Activated CD4-positive, alpha-beta memory T cell treated with anti-CD3 and anti-CD28 coated beads, Interleukin-2, amount 10 ng/mL, durations not matched to agents 7 days and 5 days (primary cell): Measurements from ENCODE around the gene SPACA4. TPM values are rescaled to one million over a fixed set of nuclear protein-coding genes. Genes with fewer than 3 reads are reported as not detected.

Experiments used
- CTCF ChIA-PET: fragments of 350-600 bp; sonication (Branson Sonifier 250); formaldehyde crosslinking; loops from one replicate; lab custom pipeline; 2021; ENCODE audit warnings: antibody characterized with exemption, inconsistent platforms; lab: Charles Lee
- POLR2A ChIA-PET: fragments of 350-600 bp; sonication (Branson Sonifier 250); formaldehyde crosslinking; loops from one replicate; lab custom pipeline; 2021; ENCODE audit warnings: antibody characterized with exemption; lab: Charles Lee
- DNase-seq: peaks from one replicate; pipeline ENCODE4 v3.0.0-alpha.2; 2020
- H3K27ac Mint-ChIP-seq: one replicate; pipeline ENCODE4 v1.8.0; 2021; ENCODE audit warnings: mild to moderate bottlenecking, mixed read lengths
- H3K27me3 Mint-ChIP-seq: one replicate; pipeline ENCODE4 v1.8.0; 2021; ENCODE audit warnings: mixed read lengths
- H3K36me3 Mint-ChIP-seq: one replicate; pipeline ENCODE4 v1.8.0; 2021; ENCODE audit warnings: low read depth, mixed read lengths
- H3K4me1 Mint-ChIP-seq: one replicate; pipeline ENCODE4 v1.8.0; 2021; ENCODE audit warnings: mixed read lengths
- H3K4me3 Mint-ChIP-seq: one replicate; pipeline ENCODE4 v1.8.0; 2021; ENCODE audit warnings: mild to moderate bottlenecking, mixed read lengths
- H3K9me3 Mint-ChIP-seq: one replicate; pipeline ENCODE4 v1.8.0; 2021; ENCODE audit warnings: mixed read lengths
- total RNA-seq, 2 experiments: library from RNA; stranded (reverse); gene quantifications; one replicate each; pipeline ENCODE4 v1.2.3, GENCODE V29; 2021

Gene SPACA4
- total RNA-seq, 2 experiments from 2014 or later, result not detected

DNA sequence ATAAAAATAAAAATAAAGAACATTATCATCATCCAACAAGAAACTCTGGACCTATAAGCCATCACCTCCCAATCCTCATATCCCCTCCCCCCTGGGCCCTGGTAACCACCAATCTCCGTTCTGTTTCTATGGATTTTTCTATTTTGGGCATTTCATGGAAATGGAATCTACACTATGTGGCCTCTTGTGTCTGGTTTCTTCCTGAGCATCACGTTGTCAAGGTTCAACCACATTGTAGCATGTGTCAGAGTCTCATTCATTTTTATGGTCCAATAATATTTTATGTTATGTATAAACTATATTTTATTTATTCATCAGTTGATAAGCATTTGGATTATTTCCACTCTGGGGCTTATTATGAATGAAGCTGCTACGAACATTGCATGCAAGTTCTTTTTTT, 27.7 kb upstream of the SPACA4 start:
- no peak for DNase-seq
- Mint-ChIP-seq H3K27ac (no peak overlapping the region), H3K36me3 (peaks cover 3% of the 10 kb centered on the region), H3K9me3 (no peaks in the 10 kb centered on the region), H3K4me1 (peaks cover under 1% of the 10 kb centered on the region), H3K27me3 (no peaks in the 10 kb centered on the region), H3K4me3 (no peak overlapping the region)
- CTCF ChIA-PET, result interaction anchor here (0.7 to 1.3 kb wide), 2 partner anchors 67 to 73 kb away, joined by 3 to 4 read pairs; no protein-coding TSS in a partner anchor
- POLR2A ChIA-PET, result no interaction called here

DNA sequence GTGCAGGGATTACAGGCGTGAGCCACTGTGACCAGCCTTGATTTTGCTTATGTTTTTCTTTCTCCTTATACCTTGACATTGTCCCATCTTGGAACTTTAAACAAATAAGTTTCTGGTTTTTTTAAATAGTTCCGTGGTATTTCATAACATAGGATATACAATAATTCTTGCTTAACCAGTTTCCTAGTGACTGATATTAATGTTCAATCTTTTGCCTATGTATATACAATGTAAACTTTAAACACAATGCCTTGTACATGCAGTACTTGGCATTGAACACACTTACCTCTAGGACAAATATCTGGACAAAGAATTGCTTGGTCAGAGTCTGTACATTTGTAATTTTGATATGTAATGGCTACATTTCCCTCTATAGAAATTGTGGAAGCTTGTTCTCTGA, 24.4 kb upstream of the SPACA4 start:
- DNase-seq, result no peak
- ChIA-PET CTCF (interaction anchor here (0.6 to 1.8 kb wide), 2 partner anchors 27 to 76 kb away, joined by 3 to 5 read pairs; no protein-coding TSS in a partner anchor), POLR2A (no interaction called here)
- Mint-ChIP-seq H3K9me3 (no peaks in the 10 kb centered on the region), H3K4me1 (peaks cover 8% of the 10 kb centered on the region), H3K27me3 (no peaks in the 10 kb centered on the region), H3K36me3 (peaks cover 10% of the 10 kb centered on the region), H3K27ac (no peak overlapping the region), H3K4me3 (no peak overlapping the region)

DNA sequence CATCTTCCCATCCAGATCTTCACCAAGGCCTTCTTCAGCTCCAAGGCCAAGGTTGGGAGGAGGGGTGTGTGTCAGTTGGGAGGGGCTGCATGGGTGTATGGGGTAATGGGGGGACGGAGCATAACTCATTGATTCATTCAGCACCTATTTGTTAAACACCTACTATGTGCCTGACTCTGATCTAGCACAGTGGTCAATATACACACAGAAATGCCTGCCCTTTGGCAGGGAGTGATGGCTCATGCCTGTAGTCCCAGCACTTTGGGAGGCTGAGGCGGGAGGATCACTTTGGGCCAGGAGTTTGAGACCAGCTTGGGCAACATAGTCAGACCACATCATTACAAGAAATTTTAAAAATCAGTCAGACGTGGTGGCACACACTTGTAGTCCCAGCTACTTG, 19.2 kb upstream of the SPACA4 start:
- POLR2A ChIA-PET, result interaction anchor here (1.6 kb wide), 1 partner anchor 73 kb away, joined by 4 read pairs; no protein-coding TSS in a partner anchor
- no peaks in the 10 kb centered on the region for H3K27me3 Mint-ChIP-seq
- no peak overlapping the region for H3K27ac Mint-ChIP-seq
- peaks cover 41% of the 10 kb centered on the region for H3K4me1 Mint-ChIP-seq
- no peaks in the 10 kb centered on the region for H3K9me3 Mint-ChIP-seq
- DNase-seq, result no peak
- CTCF ChIA-PET, result interaction anchor here (0.7 to 8.7 kb wide), 6 partner anchors 12 to 253 kb away, joined by 3 to 197 read pairs (median 3); no protein-coding TSS in a partner anchor
- H3K4me3 Mint-ChIP-seq, result peak overlapping the region; percentile 21
- H3K36me3 Mint-ChIP-seq, result peaks cover 15% of the 10 kb centered on the region

DNA sequence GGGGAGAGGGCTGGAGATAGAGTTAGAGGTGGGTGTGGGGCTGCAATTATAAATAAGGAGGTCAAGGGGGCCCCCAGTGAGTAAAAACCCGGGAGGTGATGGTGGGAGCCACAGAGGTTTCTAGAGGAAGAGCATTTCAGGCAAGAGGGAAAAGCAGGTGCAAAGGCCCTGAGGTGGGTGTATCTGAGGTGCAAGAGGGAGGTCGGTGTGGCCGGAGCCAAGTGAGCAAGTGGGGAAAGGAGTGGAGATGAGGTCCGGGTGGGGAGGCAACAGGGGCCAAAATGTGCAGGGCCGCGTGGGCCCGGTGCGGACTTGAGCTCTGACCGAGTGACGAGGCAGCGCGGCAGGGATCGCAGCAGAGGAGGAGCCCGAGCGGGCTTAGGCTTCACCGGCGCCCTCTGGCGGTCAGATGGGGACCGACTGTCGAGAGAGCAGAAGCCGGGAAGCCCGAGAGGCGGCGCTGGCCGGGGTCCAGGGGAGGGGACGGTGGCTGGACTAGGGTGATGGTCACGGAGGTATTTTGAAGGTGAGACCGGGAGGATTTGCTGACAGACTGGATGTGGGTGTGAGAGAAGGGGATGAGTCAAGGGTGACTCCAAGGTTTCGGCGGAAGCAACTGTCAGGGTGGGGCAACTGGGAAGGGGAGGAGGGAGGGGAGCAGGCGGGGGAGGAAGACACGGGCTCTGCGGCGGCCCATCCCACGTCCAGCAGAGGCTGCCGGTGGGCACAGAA, 17.7 kb upstream of the SPACA4 start:
- Mint-ChIP-seq H3K9me3 (no peaks in the 10 kb centered on the region), H3K27me3 (no peaks in the 10 kb centered on the region), H3K36me3 (peaks cover 20% of the 10 kb centered on the region), H3K4me1 (peaks cover 48% of the 10 kb centered on the region), H3K4me3 (peak overlapping the region; percentile 77), H3K27ac (peak overlapping the region; percentile 85)
- ChIA-PET POLR2A (interaction anchor here (0.6 to 1.0 kb wide), 6 partner anchors 20 to 83 kb away, joined by 3 to 5 read pairs (median 3); partner anchors contain the start of genes RPL18 and SPHK2), CTCF (interaction anchor here (0.5 to 8.7 kb wide), 22 partner anchors 11 to 410 kb away, joined by 3 to 197 read pairs (median 4); partner anchors contain the start of genes RPL18, SPHK2, SULT2B1 and SYNGR4)
- DNase-seq, result peak; percentile 91

DNA sequence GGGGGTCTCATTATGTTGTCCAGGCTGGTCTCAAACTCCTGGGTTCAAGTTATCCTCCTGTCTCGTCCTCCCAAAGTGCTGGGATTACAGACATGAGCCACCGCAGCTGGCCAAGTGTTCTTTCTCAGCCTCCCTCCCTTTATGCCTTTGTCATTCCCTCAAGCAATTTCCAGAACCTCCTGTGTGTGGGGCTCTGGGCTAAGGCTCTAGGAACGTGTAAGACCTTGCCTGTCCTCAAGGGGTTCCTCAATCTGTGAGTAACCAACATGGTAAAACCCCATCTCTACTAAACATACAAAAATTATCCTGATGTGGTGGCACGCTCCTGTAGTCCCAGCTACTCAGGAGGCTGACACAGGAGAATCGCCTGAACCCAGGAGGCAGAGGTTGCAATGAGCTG, 15.5 kb upstream of the SPACA4 start:
- H3K27ac Mint-ChIP-seq, result peak overlapping the region; percentile 42
- peaks cover 25% of the 10 kb centered on the region for H3K36me3 Mint-ChIP-seq
- H3K4me1 Mint-ChIP-seq, result peaks cover 58% of the 10 kb centered on the region
- no peak for DNase-seq
- H3K27me3 Mint-ChIP-seq, result no peaks in the 10 kb centered on the region
- no peaks in the 10 kb centered on the region for H3K9me3 Mint-ChIP-seq
- POLR2A ChIA-PET, result interaction anchor here (0.8 kb wide), 1 partner anchor 28 kb away, joined by 3 read pairs; the partner anchor contains the start of genes RPL18 and SPHK2
- CTCF ChIA-PET, result interaction anchor here (8.7 kb wide), 1 partner anchor 84 kb away, joined by 197 read pairs; no protein-coding TSS in a partner anchor
- no peak overlapping the region for H3K4me3 Mint-ChIP-seq

DNA sequence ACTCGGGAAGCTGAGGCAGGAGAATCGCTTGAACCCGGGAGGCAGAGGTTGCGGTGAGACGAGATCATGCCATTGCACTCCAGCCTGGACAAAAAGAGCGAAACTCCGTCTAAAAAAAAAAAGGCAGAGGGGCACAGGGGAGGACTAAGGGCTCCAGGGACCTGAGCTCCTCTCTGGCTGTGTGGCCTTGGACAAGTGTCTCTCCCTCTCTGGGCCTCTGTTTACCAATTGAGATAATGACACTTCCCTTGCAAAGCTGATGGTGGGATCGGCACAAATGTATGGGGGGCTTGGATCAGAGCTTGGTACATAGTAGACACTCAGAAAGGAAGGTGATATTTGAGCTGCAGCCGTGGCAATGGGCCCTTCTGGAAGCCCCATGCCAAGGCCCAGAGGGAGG, 11.4 kb upstream of the SPACA4 start:
- no peaks in the 10 kb centered on the region for H3K9me3 Mint-ChIP-seq
- H3K27ac Mint-ChIP-seq, result peak overlapping the region; percentile 85
- no peak for DNase-seq
- ChIA-PET CTCF (interaction anchor here (1.3 to 1.7 kb wide), 3 partner anchors 11 to 89 kb away, joined by 4 to 9 read pairs (median 5); no protein-coding TSS in a partner anchor), POLR2A (interaction anchor here (1.0 kb wide), 1 partner anchor 21 kb away, joined by 3 read pairs; no protein-coding TSS in a partner anchor)
- peak overlapping the region; percentile 74 for H3K4me3 Mint-ChIP-seq
- no peaks in the 10 kb centered on the region for H3K27me3 Mint-ChIP-seq
- peaks cover 21% of the 10 kb centered on the region for H3K36me3 Mint-ChIP-seq
- H3K4me1 Mint-ChIP-seq, result peaks cover 53% of the 10 kb centered on the region

DNA sequence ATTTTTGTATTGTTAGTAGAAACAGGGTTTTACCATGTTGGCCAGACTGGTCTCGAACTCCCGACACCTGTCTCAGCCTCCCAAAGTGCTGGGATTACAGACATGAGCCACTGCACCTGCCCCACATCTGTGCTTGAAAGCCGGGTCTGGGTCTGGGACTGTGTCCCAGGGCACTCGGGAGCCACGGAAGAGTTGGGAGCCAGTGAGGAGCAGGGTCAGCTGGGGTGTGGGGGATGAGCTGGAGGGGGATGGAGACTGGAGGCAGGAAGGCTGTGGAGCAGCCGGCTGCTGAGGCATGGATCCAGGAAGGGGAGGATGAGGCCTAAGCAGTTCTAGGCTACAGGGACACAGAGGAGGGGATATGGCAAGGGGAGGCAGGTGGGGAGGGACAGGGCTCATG, 10.7 kb upstream of the SPACA4 start:
- no peaks in the 10 kb centered on the region for H3K27me3 Mint-ChIP-seq
- ChIA-PET POLR2A (no interaction called here), CTCF (interaction anchor here (1.3 to 1.7 kb wide), 3 partner anchors 11 to 90 kb away, joined by 4 to 9 read pairs (median 5); no protein-coding TSS in a partner anchor)
- H3K36me3 Mint-ChIP-seq, result peaks cover 21% of the 10 kb centered on the region
- no peaks in the 10 kb centered on the region for H3K9me3 Mint-ChIP-seq
- H3K27ac Mint-ChIP-seq, result peak overlapping the region; percentile 85
- no peak for DNase-seq
- peaks cover 49% of the 10 kb centered on the region for H3K4me1 Mint-ChIP-seq
- H3K4me3 Mint-ChIP-seq, result peak overlapping the region; percentile 74

DNA sequence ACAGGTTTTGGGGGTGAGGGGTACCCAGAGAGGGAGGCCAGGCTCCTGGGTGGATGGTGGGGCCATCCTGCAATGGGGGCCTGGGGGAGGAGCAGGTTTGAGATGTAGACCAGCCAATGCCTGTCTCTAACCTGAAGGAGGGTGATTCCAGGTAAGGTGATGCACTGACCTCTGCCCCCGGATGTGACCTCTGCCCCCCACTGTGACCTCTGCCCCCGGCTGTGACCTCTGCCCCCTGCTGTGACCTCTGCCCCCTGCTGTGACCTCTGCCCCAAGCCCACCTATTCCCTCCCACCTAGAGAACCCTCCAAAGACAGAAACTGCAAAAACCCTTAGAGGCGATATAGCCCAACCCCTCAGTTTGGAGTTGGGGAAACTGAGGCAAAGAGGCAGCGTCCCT, 10.3 kb upstream of the SPACA4 start:
- ChIA-PET CTCF (no interaction called here), POLR2A (interaction anchor here (1.0 to 1.1 kb wide), 2 partner anchors 10 to 14 kb away, joined by 4 read pairs; no protein-coding TSS in a partner anchor)
- no peak for DNase-seq
- Mint-ChIP-seq H3K4me1 (peaks cover 45% of the 10 kb centered on the region), H3K9me3 (no peaks in the 10 kb centered on the region), H3K27me3 (no peaks in the 10 kb centered on the region), H3K36me3 (peaks cover 21% of the 10 kb centered on the region), H3K4me3 (peak overlapping the region; percentile 74), H3K27ac (peak overlapping the region; percentile 85)

DNA sequence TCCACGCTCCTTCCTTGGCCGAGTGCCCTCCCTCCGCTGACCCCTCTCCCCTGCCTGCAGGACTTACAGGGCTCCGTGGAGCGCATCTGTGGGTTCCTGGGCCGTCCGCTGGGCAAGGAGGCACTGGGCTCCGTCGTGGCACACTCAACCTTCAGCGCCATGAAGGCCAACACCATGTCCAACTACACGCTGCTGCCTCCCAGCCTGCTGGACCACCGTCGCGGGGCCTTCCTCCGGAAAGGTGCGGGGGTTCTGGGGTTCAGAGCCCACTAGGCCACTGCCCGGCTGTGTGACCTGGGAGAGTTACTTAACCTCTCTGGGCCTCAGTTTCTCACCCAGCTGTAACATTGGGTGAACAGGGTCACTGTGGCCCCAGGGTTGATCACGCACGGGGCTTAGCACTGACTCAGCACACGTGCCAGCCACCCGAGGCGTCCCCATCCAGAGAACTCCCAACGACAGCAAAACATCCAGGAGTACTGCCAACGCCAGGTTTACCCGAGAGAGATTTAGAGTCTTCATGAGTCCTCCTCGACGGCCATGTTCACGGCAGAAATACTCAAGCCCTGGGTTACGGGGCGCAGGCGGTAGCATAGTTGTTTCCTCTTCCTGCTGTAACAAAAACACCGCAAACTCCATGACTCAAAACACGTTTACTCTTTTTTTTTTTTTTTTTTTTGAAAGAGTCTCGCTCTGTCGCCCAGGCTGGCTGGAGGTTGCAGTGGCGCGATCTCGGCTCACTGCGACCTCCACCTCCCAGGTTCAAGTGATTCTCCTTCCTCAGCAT, 9.7 kb upstream of the SPACA4 start:
- Mint-ChIP-seq H3K4me1 (peaks cover 39% of the 10 kb centered on the region), H3K36me3 (peaks cover 21% of the 10 kb centered on the region), H3K9me3 (no peaks in the 10 kb centered on the region)

DNA sequence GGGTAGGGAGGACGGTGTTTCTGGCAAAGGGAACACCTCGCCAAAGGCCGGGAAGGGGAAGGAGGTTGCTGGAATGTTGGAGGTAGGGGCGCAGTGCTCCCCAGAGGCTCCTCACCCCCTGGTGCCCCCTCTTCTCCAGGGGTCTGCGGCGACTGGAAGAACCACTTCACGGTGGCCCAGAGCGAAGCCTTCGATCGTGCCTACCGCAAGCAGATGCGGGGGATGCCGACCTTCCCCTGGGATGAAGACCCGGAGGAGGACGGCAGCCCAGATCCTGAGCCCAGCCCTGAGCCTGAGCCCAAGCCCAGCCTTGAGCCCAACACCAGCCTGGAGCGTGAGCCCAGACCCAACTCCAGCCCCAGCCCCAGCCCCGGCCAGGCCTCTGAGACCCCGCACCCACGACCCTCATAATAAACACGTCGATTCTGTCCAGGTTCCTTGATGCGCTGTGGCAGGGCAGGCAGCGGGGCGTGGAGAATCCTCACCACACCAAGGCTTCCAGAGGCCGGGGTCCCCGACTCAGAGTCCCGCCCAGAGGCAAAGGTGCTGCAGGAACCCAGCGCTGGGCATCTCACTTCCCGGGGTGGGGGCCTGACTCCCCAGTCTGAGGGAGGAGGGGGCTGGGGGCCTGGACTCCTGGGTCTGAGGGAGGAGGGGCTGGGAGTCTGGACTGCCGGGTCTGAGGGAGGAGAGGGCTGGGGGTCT, 7.4 kb upstream of the SPACA4 start:
- Mint-ChIP-seq H3K9me3 (no peaks in the 10 kb centered on the region), H3K4me3 (peak overlapping the region; percentile 21), H3K4me1 (peaks cover 29% of the 10 kb centered on the region), H3K27me3 (no peaks in the 10 kb centered on the region), H3K27ac (no peak overlapping the region), H3K36me3 (peaks cover 16% of the 10 kb centered on the region)
- CTCF ChIA-PET, result no interaction called here
- POLR2A ChIA-PET, result no interaction called here
- no peak for DNase-seq

More for the DNA sequence above, 9.7 kb upstream of the SPACA4 start:
- Mint-ChIP-seq H3K27ac (peak overlapping the region; percentile 85), H3K27me3 (no peaks in the 10 kb centered on the region), H3K4me3 (peak overlapping the region; percentile 74)
- ChIA-PET POLR2A (interaction anchor here (0.6 to 1.1 kb wide), 3 partner anchors 9 to 406 kb away, joined by 3 to 4 read pairs (median 4); no protein-coding TSS in a partner anchor), CTCF (interaction anchor here (0.7 kb wide), 1 partner anchor 114 kb away, joined by 4 read pairs; no protein-coding TSS in a partner anchor)
- peak; percentile 75 for DNase-seq

DNA sequence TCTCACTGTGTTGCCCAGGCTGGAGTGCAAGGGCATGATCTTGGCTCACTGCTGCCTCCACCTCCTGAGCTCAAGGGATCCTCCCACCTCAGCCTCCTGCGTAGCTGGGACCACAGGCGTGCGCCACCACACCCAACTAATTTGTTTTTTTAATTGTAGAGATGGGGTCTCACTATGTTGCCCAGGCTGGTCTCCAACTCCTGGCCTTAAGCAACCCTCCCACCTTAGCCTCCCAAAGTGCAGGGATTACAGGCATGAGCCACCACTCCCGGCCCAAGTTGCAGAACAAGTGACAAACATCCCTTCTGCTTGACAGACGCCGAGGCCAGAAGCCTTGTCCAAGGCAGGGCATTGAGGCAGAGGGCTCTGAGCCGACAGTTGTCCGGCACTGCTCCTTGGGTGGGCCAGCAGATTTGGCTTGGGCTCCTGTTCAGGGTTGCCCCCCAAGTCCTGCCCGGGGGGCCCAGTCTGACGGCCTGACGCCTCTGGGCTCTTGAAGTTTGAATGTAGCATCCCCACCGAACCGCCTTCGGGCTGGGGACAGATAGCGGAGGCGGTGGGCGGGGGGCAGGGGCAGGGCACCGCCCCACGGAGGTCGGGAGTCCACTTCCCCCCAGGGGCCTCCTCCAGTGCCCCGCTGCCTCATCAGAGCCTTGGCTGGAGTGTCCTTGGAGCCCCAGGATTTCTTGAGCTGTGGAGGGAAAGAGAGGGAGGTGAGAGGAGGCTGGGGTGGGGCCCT, 5.7 kb upstream of the SPACA4 start:
- Mint-ChIP-seq H3K9me3 (no peaks in the 10 kb centered on the region), H3K4me1 (peaks cover 15% of the 10 kb centered on the region), H3K27me3 (no peaks in the 10 kb centered on the region), H3K27ac (no peak overlapping the region), H3K36me3 (peaks cover 9% of the 10 kb centered on the region), H3K4me3 (no peak overlapping the region)
- POLR2A ChIA-PET, result interaction anchor here (0.8 to 1.4 kb wide), 2 partner anchors 12 to 16 kb away, joined by 3 to 4 read pairs; no protein-coding TSS in a partner anchor
- no peak for DNase-seq
- CTCF ChIA-PET, result no interaction called here
